ENCODE results near the gene FBXL16. TPM values are rescaled to one million over a fixed set of nuclear protein-coding genes. Genes with fewer than 3 reads are reported as not detected.
A peak's percentile ranks its signal among the peaks of the same experiment; 100 is the strongest.

FBXL16 gene
- total and polyA plus RNA-seq, 2 of the 13 experiments (the other 11 are each of a cell fraction or from before 2014, with no cell fraction given): 0.22 to 2.0 TPM

GRCh38 chr16:678858-679813 lies 26.5 kb downstream of the FBXL16 start (continued):
- TF ChIP-seq TAF1 (CRISPR knock-in tag; IDR thresholded peaks at IDR 0.05): peak; percentile 56
- TF ChIP-seq ZNF713 (CRISPR knock-in tag; IDR thresholded peaks at IDR 0.05): no peak
- TF ChIP-seq RNF2 (conservative IDR thresholded peaks at IDR 0.05; ENCODE audit: low read depth): no peak
- no peak for TF ChIP-seq RNF219 (CRISPR knock-in tag; IDR thresholded peaks at IDR 0.05)
- TF ChIP-seq ZBTB43 (CRISPR knock-in tag; conservative IDR thresholded peaks at IDR 0.05): no peak
- TF ChIP-seq ZNF772 (CRISPR knock-in tag; IDR thresholded peaks at IDR 0.05): peak; percentile 84; the same call in 1 of the 2 replicates
- TF ChIP-seq DR1 (CRISPR knock-in tag; IDR thresholded peaks at IDR 0.05): no peak
- no peak for TF ChIP-seq NR2F6 (IDR thresholded peaks at IDR 0.05)
- peak; percentile 42; the same call in 1 of the 2 replicates for TF ChIP-seq NR2F6 (CRISPR knock-in tag; IDR thresholded peaks at IDR 0.05)
- no peak for TF ChIP-seq MLLT10 (CRISPR knock-in tag; IDR thresholded peaks at IDR 0.05)
- 0 out of 2 replicates have a peak, but pooled peaks have one; percentile 27 for TF ChIP-seq GABPA (IDR thresholded peaks at IDR 0.05; ENCODE audit: low read depth, low read length)
- peak; percentile 80 for TF ChIP-seq GABPA (CRISPR knock-in tag; IDR thresholded peaks at IDR 0.05; ENCODE audit: low read depth)
- TF ChIP-seq ZNF879 (CRISPR knock-in tag; IDR thresholded peaks at IDR 0.05): no peak
- no peak for TF ChIP-seq ZBTB21 (CRISPR knock-in tag; IDR thresholded peaks at IDR 0.05)
- TF ChIP-seq DMAP1 (CRISPR knock-in tag; IDR thresholded peaks at IDR 0.05): peak; percentile 77
- TF ChIP-seq U2AF1 (optimal IDR thresholded peaks at IDR 0.05; ENCODE audit: low read depth, low read length): no peak
- peak; percentile 42; the same call in 1 of the 2 replicates for TF ChIP-seq MAX (IDR thresholded peaks at IDR 0.05)
- no peak for TF ChIP-seq PLSCR1 (CRISPR knock-in tag; IDR thresholded peaks at IDR 0.05; ENCODE audit: borderline replicate concordance)
- TF ChIP-seq KDM6A (CRISPR knock-in tag; IDR thresholded peaks at IDR 0.05; ENCODE audit: low read depth): no peak
- peak; percentile 29 for TF ChIP-seq AGO1 (IDR thresholded peaks at IDR 0.05; ENCODE audit: low read depth, low read length, poor library complexity, severe bottlenecking)
- no peak for TF ChIP-seq AFF4 (CRISPR knock-in tag; IDR thresholded peaks at IDR 0.05)
